Upper lobe of left lung (tissue), 4 donors: Measurements from ENCODE around the gene ELP4.

ENCODE experiments used
- EP300 ChIP-seq, 4 donors: sonication (generic); formaldehyde crosslinking; IDR thresholded peaks; one replicate each; pipeline ENCODE4 v1.5.1; 2017; ENCODE audit warnings: antibody characterized with exemption in 4 of 4, control low read depth in 2 of 4
- POLR2A ChIP-seq, 4 donors: fragments of 450-650 bp; IDR thresholded peaks; one replicate each; pipeline ENCODE4 v1.5.1; 2016 to 2017; ENCODE audit warnings: antibody characterized with exemption in 4 of 4, mild to moderate bottlenecking in 2 of 4
- TF ChIP-seq, protein P1 (sequence below), 6 experiments: fragments of 450-650 bp in 4 of 6; fragments of 200-600 bp in 2 of 6; sonication (generic) in 2 of 6; IDR thresholded peaks; one replicate each; pipeline ENCODE4 v1.5.1; 2016 to 2019; ENCODE audit warnings: antibody characterized with exemption in 6 of 6

DNA sequence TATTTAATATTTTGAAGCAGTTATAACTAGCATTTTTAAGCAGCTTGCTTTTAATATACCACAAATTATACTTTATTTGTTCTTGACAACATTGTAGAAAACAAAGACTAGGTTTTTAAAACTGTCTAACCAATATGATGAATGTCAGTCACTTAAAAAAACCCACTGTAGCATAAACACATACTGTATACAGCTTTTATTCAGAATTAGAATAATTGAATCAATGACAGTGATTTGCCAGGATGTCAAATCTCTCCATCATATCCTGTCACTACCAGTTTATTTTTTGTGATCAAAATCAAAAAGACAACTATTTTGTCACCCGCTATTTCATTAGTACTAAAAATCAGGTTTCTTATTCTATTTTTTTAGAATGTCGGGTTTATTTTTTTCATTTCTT is 275.0 kb downstream of the ELP4 start:
- TF ChIP-seq, protein P1, sequence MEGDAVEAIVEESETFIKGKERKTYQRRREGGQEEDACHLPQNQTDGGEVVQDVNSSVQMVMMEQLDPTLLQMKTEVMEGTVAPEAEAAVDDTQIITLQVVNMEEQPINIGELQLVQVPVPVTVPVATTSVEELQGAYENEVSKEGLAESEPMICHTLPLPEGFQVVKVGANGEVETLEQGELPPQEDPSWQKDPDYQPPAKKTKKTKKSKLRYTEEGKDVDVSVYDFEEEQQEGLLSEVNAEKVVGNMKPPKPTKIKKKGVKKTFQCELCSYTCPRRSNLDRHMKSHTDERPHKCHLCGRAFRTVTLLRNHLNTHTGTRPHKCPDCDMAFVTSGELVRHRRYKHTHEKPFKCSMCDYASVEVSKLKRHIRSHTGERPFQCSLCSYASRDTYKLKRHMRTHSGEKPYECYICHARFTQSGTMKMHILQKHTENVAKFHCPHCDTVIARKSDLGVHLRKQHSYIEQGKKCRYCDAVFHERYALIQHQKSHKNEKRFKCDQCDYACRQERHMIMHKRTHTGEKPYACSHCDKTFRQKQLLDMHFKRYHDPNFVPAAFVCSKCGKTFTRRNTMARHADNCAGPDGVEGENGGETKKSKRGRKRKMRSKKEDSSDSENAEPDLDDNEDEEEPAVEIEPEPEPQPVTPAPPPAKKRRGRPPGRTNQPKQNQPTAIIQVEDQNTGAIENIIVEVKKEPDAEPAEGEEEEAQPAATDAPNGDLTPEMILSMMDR (IDR thresholded peaks at IDR 0.05): no peak
- TF ChIP-seq POLR2A (IDR thresholded peaks at IDR 0.05) (no peak), EP300 (IDR thresholded peaks at IDR 0.05) (no peak)
